ENCODE results near the gene FBXO46.

GRCh38 chr19:45713141-45713540 is 17.6 kb downstream of the FBXO46 start:
- no peak for TF ChIP-seq CTCF (conservative IDR thresholded peaks at IDR 0.05)
- TF ChIP-seq EZH2 (IDR thresholded peaks at IDR 0.05; ENCODE audit: low read depth): no peak

Data from PC-9 (cell line).